Bone marrow (tissue), 2 donors: ENCODE data around the gene UBL5.

Source experiments
- DNase-seq, 2 donors: peaks; one replicate each; lab custom pipeline; 2025; lab: John Stamatoyannopoulos, UW

UBL5 gene

GRCh38 chr19:9854282-9854846 lies 26.6 kb downstream of the UBL5 start:
- no peak for DNase-seq

GRCh38 chr19:9856609-9857008 lies 28.9 kb downstream of the UBL5 start:
- DNase-seq = no peak

- no peak for DNase-seq
Observed at GRCh38 chr19:9857076-9857721, 29.5 kb downstream of the UBL5 start.

GRCh38 chr19:9857920-9858746 lies 30.4 kb downstream of the UBL5 start:
- peak in 1 of 2 donors; percentile 39 for DNase-seq

GRCh38 chr19:9858766-9859165 lies 31.0 kb downstream of the UBL5 start:
- no peak for DNase-seq

- DNase-seq = no peak
Observed at GRCh38 chr19:9860407-9860806, 32.7 kb downstream of the UBL5 start.

GRCh38 chr19:9861503-9861902 lies 33.8 kb downstream of the UBL5 start:
- no peak for DNase-seq

- DNase-seq = no peak
Observed at GRCh38 chr19:9862938-9863337, 35.2 kb downstream of the UBL5 start.

- DNase-seq = no peak
Observed at GRCh38 chr19:9863759-9864158, 36.0 kb downstream of the UBL5 start.

- no peak for DNase-seq
Observed at GRCh38 chr19:9865732-9866501, 38.2 kb downstream of the UBL5 start.

GRCh38 chr19:9868983-9869617 lies 41.4 kb downstream of the UBL5 start:
- DNase-seq = no peak

GRCh38 chr19:9871626-9872338 lies 44.1 kb downstream of the UBL5 start:
- DNase-seq = no peak

- DNase-seq = no peak
Observed at GRCh38 chr19:9872618-9873242, 45.0 kb downstream of the UBL5 start.

- DNase-seq = no peak
Observed at GRCh38 chr19:9875031-9875627, 47.4 kb downstream of the UBL5 start.

GRCh38 chr19:9875796-9876195 lies 48.1 kb downstream of the UBL5 start:
- DNase-seq = no peak

GRCh38 chr19:9877780-9878510 lies 50.2 kb downstream of the UBL5 start:
- DNase-seq = no peak

GRCh38 chr19:9878511-9879196 lies 50.9 kb downstream of the UBL5 start:
- DNase-seq = no peak
